Measurements from ENCODE around the gene DNAJC18.

The DNAJC18 gene

DNA sequence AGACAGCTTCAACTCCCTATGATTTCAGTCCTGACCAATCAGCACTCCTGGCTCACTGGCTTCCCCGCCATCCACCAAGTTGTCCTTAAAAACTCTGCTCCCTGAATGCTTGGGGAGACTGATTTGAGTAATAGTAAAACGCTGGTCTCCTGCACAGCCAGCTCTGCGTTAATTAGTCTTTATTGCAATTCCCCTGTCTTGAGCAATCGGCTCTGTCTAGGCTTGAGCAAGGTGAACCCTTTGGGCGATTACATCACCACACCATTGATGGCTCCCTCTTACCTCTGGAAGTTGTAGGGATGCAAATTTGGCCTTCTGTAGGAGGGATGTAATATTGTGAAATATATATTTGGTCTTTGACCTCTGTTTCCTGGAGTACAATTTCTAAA, 53.3 kb downstream of the DNAJC18 start:
- no peak for DNase-seq

DNA sequence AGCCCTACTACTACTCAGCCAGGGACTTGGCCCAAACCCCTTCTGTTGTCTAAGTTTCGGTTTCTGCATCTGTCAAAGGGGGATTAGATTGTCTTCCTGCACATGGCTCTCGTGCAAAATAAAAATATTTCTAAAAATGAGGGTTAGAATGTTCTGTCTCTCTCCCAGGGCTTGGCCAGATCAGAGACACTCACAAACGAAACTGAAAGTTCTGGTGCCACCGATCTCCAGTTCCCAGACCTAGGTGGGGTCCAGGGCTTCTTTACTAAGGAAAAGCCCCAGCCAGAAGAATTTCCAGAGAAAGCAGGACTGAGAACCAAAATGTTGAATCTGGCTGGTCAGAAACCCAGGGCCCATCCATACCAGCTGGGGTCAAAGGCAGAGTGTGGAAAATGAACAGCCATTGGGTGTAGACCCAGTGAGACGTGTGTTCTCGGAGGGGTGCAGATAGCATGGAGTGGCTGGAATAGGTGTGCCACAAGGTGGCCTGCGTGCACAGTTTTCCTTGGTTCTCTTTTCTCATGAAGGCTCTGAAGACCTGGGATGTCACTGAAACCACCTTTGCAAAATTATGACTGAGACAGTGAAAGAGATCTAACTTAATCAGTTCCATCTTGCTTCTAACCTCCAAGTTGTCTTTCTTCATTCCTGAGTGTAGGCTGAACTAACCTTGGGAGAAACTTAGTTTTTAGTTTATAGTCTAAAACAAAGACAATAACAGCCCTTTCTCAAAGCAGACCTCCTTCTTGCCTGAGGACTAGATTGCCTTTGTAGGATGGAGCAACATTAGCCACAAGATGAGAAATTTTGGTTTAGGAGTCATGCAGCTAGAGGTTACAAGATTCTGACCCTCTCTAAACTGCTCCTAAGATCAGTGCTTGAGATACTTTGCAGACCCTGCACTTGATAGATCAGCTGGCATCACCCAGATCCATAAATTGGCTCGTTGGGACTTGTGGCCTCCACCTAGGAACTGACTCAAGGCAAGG, 54.0 kb downstream of the DNAJC18 start:
- no peak for DNase-seq

DNA sequence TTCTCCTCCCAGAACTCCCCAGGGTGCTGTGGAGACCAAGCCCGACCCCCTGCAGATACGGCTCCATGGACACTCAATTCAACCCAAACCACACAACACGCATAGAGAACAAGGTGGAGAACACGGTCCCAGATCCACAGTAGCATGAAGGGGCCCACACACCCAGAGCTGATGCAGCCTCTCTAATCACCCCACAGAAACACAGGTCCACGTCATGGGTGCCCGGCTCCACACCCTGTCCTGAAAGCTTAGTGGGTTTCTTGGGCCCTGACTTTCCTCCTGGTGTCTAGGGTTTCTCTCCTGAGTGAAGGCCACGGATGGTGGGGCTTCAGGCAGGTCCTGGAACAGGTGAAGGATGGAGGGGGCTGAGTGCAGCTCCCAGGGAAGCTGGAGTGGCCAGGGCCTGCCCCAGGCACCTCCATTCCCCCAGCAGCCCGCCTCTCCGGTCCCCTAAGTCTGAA, 54.7 kb downstream of the DNAJC18 start:
- DNase-seq, result no peak

DNA sequence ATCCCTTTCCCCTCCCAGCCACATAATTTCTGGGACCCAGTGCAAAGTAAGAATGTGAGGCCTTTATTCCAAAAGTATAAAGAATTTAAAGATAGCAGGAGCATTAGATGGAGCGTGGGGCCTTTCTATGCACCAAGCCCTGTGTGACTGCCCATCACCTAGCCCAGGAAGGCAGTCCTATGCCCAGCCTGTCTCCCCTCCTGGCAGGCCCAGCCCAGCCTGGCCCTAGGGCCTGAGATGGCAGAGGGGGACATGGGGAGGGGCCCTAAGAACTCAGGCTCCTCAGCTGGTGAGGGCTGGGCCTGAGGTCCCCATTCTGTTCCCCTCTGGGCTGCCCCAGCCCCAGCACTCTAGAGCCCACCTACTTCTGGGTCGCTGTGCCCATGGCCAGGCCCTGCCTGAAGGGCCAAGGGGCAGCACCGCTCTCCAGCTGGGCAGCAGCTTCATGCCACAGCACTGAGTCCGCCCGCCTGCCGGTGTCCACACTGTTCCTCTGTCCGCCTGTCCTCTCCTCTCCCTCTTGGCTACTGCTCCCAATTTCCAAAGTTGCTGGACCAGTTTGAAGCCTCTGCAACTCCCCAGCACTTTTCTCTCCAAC, 55.2 kb downstream of the DNAJC18 start:
- no peak for DNase-seq

DNA sequence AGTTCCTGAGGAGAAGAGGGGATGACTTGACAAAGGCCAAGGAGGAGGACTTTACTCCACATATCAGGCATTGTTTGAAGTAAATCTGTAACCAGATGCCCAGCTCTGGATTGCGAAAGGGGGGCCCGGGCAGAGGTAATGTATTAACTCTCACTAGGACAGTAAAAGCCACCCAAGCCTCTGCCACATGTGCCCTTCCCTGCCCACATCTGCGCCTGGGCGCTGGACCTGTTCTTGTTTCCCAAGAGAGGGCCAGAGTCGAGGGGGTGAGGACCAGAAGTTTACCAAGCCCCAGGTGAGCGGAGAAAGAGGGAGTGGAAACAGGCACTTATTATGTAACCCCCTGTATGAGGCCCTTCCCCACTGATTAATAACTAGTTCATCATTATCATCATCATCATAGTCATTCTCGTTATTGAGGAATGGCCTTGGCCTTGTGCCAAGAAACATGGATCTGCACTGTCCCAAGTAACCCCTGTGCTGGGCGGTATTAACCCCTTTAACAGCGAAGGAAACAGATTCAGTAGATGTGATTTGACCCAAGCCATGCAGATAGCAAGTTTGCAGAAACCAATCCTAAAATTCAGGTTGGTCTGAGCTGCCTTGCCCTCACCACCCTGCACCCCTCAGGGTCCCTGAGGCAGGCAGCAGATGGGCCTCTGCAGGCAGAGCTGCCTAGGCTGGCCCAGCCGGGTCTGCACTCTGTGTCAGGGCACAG, 55.9 kb downstream of the DNAJC18 start, which contains the start of gene SLC23A1:
TSS of gene SLC23A1 (minus strand) at position 23 of the 718 bp plus-strand sequence. CDS start 44 bp downstream, outside the sequence.
- DNase-seq, result no peak

DNA sequence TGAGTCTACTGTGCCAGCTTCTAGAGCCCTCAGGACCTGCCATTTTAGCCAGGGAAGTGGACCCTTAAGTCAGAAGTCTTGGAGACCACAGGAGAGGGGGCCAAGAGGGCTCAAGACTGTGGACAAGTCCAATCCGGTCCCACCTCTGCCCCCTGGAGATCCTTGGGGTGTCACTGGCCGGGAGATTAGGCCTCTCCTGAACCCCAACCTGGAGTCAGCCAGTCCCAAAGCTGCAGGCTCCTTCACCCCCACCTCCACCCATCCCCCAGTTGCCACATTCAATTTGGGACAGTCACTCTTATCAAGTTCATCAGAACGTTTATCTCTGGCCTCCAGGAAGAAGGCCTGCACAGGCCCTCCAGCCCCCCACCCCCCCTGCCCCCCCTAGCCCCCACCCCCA, 56.5 kb downstream of the DNAJC18 start:
- no peak for DNase-seq

DNA sequence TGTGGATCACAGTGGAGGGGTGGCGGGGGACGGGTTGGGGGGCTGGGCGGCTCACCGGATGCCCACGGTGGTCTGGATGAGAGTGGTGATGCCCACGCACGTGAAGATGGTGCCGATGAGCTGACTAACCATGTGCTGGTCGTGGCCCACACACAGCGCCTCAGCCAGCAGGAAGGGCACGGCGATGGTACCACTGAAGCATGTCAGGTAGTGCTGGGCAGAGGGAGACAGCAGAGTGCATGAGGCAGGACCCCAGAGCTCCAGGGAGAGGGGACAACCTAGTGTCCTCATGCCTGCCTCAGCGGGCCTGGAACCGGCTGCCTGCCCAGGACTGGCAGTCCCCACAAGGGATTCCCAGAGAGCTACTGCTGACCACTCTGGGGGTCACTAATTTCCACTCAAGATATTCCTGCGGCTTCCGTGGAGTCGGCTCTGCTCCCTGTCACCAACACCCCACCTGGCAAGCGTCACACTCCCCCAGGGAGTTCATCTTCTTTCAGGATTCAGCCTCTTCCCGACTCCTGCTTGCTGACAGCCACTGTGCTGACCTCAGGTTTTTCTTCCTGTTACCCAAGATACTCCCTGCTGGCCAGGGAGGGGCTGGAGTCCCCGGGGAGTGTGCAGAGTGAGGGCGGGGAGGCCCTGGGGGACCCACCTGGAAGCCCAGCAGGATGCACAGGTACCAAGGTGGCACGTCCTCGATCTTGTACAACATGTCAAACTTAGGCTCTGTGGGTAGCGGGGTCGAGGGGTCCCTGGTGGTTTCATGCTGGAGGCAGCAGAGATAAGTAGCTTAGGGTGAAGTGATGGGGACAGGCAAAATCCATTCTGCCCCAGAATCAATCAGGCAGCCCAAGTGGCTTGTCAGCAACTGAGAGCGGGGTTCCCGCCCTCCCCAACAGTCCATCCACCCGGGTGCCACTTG, 57.2 kb downstream of the DNAJC18 start:
- DNase-seq, result no peak

DNA sequence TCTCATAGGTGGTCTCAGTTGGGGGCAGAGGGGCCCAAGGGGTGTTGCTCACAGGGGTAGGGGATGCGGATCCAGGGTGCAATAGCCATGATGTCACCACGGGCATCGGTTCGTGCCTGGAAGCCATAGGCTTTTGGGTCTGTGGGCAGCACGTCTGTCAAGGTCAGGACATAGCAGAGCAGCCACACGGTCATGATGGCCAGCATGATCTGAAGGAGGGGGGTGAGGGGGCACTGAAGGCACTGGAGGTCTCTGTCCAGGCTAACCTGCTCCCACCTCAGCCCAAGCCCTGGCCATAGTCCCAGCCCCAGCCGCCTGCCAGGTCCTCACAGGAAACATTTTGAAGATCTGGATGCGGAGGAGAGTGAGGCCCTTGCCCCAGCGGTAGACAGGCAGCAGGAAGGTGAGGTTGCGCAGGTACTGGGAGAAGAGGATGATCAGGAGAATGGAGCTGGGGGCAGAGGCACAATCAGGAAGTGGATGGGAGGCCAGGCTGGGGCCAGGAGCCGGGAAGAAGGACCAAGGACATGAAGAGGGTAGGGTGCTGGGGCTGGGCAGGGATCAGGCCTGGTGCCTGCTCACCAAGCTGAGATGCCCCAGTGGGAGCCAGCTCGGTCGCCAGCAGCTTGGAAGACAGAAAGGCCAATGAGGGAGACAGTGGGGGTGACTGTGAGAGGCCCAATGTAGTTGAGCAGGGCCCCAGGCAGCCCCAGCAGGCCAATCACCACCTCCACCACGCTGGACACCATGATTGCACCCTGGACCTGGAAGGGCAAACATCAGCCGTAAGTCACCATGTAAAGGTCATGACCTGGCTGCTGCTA, 59.5 kb downstream of the DNAJC18 start:
- no peak for DNase-seq

DNA sequence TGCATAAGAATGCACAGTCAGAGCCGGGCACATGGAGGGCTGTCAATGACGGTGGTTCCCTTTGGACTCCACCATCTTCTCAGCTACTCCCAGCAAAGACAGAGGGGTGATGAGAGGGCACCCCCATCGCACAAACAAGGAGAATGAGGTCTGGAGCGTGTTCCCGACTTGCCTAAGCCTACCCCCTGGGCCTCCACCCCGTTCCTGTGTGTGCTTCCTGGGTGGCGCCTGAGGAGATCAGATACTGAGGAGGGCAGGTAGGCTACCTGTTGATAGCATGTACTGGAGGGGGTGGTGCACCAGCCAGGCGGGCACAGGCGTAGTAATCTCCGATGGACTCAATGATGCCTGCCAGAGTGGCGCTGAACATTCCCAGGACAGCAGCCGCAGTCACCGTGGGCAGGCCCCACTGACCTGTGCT, 60.4 kb downstream of the DNAJC18 start:
- DNase-seq, result no peak

DNA sequence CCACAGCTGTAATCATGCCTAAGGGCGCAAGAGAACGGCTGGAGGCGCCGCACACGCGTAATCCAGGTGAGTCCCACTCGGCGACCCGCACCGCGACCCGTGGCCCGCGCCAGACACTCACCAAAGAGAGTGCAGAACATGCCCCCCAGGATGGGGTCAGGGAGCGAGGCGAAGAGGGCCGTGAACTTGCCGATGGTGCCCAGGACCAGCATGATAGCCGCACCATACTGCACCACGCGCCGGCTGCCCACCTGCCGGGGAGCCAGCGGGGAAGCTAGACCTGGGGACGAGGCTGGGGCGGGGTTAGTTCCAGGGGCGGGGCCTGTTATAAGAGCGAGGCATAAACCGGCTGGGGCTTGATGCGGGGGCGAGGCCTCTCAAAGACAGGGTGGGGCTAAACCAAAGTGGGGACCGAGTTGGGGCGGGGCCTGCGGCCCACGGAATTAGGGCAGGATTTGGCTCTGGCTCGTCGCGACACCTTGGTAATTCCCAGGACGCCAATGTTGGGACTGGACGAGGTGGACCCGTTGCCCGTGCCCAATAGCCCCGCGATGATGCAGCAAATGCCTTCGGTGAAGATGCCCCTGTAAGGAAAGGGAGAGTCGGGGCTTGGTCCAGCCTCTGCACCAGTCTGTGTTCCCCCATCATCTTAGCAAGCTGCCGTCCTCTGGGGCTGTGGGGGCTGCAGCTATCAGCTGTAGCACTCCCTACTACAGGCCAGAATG, 61.1 kb downstream of the DNAJC18 start:
- no peak for DNase-seq

DNA sequence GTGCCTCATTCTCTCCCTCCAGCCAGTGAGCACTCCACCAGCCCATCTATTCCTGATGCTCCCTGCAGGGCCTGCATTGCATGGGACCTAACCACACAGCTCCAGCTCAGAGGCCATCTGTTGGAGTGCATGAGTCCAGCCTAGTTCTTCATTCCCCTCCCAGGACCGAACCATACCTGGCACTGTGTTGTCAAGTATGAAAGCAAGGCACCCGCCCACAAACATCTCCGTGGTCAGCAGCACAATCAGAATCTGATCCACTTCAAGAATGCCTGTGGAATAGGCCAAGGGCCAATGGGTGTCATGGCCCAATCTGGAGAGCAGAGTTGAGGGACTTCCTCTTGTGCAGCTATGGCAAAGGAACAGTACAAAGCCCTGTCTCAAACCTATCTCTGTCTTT, 62.1 kb downstream of the DNAJC18 start:
- no peak for DNase-seq

DNA sequence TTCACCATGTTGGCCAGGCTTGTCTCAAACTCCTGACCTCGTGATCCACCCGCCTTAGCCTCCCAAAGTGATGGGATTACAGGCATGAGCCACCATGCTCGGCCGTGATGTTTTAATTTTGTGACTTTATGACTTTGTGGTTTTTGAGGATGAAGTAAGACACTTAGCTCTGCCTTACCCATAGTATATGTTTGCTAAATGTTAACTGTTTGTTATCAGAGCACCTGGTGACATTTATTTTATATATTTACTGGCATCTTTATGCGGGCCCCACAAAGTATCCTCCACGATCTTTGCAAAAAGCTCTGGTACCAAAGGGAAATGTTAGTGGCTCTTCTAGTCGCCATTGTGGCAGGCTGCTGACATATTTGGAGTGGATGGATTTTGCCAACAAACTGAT, 63.0 kb downstream of the DNAJC18 start:
- DNase-seq, result no peak

DNA sequence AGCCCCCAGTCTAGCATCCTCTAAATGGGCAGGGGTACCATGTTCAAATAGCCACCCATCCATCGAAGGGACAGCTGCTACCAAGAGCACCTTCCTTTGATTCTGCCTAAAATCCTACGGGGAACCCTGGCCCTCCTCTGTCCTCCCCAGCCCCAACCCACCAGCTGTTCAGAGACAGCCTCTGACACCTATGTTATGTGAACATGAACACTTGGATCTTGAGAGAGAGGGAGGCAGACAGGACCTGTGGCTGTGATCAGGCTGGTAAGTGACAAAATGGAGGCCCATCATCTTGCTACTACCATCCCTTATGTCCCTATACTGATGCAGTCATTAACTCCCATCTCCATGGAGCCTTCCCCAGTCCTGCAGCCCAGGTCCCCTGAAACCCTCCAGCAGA, 64.4 kb downstream of the DNAJC18 start:
- DNase-seq, result no peak

DNA sequence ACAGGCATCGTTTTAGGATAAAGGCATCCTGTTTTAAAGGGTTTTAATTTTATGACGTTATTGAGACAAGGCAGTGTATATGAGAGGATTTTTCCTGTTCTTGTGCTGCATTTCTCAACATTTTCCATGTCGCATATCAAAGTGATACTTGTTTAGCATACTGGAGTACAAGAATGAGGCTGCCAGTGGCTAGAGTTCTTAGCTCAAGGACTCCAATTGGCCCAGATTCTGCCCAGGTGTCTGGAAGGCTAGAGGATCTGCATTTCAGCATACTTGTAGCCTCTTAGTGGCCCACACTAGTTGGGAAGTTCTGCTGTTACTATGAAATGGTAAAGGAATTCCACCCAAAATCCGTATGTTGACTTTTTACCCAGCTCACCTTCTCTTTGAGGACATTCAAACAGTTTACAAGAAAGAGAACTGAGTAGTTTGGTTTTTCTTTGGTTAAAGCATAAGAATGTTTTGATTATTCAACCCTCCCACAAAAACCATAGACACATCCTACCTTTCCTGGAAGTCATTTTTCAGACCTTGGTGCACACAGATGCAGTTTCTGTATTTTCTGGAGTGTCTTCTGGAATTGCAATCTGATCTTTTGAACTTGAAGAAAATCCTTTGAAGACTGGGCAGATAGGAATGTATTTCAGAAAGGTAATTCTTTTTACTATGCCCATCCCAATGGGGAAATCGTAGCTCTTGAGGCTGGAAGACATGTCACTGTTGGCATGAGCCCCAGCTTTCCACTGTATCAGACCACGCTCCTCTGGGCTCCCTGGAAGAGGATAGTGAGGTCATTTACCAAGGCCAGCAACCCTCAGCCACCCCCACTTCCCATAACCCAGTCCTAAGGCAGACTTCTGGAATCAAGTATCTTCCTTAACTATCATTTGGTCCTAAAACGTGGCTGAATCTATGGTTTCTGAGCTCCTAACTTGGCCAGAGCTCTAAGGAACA, 67.6 kb downstream of the DNAJC18 start:
- DNase-seq, result no peak

DNA sequence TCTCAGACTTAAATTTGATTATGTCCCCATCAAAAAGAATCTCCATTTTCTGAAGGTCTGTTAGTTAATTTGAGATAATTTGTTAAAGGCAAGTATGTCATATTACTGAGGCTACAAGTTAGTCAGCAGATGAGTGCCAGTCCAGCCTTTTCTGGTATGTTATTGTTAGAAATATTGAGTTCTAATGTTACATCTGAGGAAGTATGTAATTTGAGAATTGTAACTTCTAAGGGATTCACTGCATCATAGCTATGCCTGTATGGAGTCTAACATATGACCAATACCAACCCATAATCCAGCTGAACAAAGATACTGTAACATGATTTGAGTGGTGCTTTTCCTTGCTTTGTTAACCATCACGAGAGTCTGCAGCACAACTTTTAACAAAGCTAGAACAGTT, 70.1 kb downstream of the DNAJC18 start:
- no peak for DNase-seq

DNA sequence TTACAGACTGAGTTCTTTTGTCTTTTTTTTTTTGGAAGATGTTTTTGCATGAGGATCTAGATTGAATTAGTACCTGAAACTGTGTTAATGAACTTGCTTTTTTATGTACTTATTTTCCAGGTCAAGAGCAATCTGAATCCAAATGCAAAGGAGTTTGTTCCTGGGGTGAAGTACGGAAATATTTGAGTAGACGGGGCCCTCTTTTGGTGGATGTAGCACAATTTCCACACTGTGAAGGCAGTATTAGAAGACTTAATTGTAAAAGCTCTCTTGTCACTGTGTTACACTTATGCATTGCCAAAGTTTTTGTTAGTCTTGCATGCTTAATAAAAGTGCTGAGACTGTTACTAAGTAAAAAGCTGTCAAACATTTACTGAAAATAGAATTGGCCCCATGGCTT, 70.7 kb downstream of the DNAJC18 start:
- no peak for DNase-seq

DNA sequence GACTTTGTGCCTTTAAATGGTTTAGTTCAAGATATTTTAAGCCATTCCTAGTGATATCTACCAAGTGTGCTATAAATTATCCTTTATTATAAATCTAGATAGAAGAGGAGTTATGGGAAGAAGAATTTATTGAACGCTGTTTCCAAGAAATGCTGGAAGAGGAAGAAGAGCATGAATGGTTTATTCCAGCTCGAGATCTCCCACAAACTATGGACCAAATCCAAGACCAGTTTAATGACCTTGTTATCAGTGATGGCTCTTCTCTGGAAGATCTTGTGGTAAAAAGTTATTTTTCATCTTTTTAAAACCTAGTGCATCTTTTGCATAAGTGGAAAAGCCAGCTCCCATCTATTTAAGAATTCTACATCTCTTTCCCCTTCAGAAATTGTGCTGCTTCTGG, 74.9 kb downstream of the DNAJC18 start:
- no peak for DNase-seq

DNA sequence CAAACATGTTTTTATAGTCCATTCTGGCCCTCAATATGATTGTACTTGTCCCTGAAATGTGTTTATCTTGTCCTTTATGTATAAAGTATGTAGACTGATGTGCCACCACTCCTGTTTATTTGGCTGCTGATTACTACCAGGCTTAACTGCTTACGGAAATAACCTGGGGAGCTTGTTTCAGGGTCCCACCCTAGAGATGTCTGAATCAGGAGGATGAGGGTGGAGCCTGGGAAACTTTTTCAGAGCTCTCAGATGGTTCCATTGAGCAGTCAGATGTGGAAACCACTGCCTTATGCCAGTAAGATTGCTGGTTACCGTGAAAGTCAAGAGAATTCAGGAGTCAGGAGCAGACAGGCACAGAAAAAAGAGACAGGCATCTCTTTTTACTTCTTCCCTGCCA, 75.4 kb downstream of the DNAJC18 start:
- DNase-seq, result no peak

DNA sequence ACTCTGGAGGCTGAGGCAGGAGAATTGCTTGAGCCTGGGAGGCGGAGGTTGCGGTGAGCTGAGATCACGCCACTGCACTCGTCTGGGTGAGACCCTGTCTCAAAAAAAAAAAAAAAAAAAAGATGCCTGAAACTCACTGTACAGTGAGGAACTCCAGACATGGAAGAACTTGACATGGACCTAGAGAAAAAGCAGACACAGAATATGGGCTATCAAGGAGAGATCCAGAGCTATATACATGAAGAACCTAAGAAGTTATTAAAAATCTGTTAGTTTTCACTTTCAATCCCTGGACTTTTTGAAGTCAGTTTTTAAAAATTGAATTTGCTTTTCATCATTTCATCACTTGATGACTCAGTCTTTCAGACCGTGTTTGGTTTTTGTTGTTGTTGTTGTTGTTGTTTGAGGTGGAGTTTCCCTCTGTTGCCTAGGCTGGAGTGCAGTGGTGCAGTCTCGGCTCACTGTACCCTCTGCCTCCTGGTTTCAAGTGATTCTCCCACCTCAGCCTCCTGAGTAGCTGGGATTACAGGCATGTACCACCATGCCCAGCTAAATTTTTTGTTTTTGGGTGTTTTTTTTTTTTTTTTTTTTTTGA, 77.4 kb downstream of the DNAJC18 start:
- no peak for DNase-seq
